Body of pancreas (tissue), 4 donors: ENCODE data around the gene SLC38A3. TPM values are rescaled to one million over a fixed set of nuclear protein-coding genes. Genes with fewer than 3 reads are reported as not detected.
A peak's percentile ranks its signal among the peaks of the same experiment; 100 is the strongest.

ENCODE experiments used
- ATAC-seq: fragments of 150-250 bp; one replicate; pipeline ENCODE4 v1.9.1; 2016
- DNase-seq, 4 donors: peaks; one replicate each; pipeline ENCODE4 v3.0.0-alpha.2; 2019
- H3K27ac ChIP-seq, 4 donors: fragments of 200-600 bp; sonication (generic); 1 replicate in 3 of 4; 2 replicates in 1 of 4; pipeline versions ENCODE4 v1.5.1 to v1.6.1; 2016 to 2019; ENCODE audit warnings: mild to moderate bottlenecking in 1 of 4, mixed read lengths in 1 of 4, moderate library complexity in 1 of 4
- H3K27me3 ChIP-seq, 2 donors: fragments of 200-600 bp; sonication (generic); one replicate each; pipeline ENCODE4 v1.6.0; 2016; ENCODE audit warnings: mild to moderate bottlenecking in 1 of 2
- H3K36me3 ChIP-seq, 2 donors: fragments of 200-600 bp; sonication (generic); replicated peaks in 1 of 2; 2 replicates each; pipeline ENCODE4 v1.5.1; 2016; ENCODE audit warnings: low read depth in 2 of 2; ENCODE audit not compliant: insufficient read depth in 1 of 2
- H3K4me1 ChIP-seq: fragments of 200-600 bp; sonication (generic); one replicate; pipeline ENCODE4 v1.6.0; 2016
- H3K4me3 ChIP-seq, 2 donors: fragments of 200-600 bp; sonication (generic); 1 replicate in 1 of 2; 2 replicates in 1 of 2; pipeline ENCODE4 v1.5.1; 2016 to 2019
- H3K9me3 ChIP-seq, 3 donors: fragments of 200-600 bp; sonication (generic); 1 replicate in 2 of 3; 2 replicates in 1 of 3; pipeline ENCODE4 v1.5.1; 2016
- POLR2A ChIP-seq, 3 donors: fragments of 450-650 bp; IDR thresholded peaks; one replicate each; pipeline ENCODE4 v1.6.1; 2016; ENCODE audit warnings: antibody characterized with exemption in 3 of 3, mild to moderate bottlenecking in 2 of 3
- WGBS, 2 donors: methylation state at CpG; one replicate each; pipeline ENCODE4 v1.1.5; 2017; 5-methylcytosine and 5-hydroxymethylcytosine counted together
- intact Hi-C: fragments of 100-400 bp; cut with DNase I; formaldehyde crosslinking; loops from one replicate; pipeline ENCODE4 v1.15.1; 2023
- total RNA-seq, 2 donors: library from RNA; depleted of rRNA; stranded (reverse); fragments of >200 nt; gene quantifications; one replicate each; pipeline ENCODE4 v1.1.0, GENCODE V29; 2016
- TF ChIP-seq, protein P1 (sequence below), 7 experiments: fragments of 450-650 bp in 4 of 7; fragments of 200-600 bp in 3 of 7; sonication (generic) in 3 of 7; IDR thresholded peaks; one replicate each; pipeline ENCODE4 v1.5.1; 2016 to 2019; ENCODE audit warnings: antibody characterized with exemption in 7 of 7

Gene SLC38A3
- total RNA-seq, 2 donors from 2014 or later, result 4.6 to 48.0 TPM

DNA sequence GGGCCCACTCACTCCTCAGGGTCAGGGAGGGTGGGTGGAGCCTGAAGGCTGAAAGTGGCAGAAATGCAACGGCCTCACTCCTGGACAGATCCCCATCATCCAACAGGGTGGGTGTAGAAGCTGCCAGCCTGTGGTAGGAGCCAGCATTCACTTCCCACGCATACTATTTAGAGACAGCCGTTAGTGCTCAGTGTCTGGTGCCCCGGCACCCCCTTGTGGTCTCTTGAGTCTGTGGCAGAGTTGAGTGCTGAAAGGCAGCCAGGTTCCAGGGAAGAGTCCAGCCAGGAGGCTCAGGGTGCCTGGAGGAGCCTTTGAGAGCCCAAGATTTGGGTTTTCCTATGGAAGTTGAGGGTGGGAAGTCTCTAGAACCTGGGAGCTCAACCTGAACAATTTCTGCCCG is 15.8 kb upstream of the SLC38A3 start:
- 0 to 4% methylated on average over 3 to 5 of the region's 5 CpGs for WGBS, 2 donors
- no peak overlapping the region for H3K4me3 ChIP-seq

DNA sequence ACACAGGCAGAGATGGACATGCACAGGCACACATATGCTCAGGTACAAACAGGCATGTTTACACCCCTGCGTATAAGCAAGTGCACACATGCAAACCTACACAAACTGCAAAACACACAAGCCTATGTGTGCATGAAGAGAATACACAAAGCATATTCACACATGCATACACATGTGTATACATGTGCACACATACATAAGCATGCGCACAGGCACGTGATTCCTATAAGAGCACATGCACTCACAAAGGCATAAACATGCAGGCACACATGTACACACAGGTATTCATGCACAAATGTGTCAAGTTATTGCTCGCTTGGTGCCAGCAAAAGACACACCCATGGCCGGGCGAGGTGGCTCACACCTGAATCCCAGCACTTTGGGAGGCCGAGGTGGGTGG is 15.1 kb upstream of the SLC38A3 start:
- H3K36me3 ChIP-seq, result no peaks in the 10 kb centered on the region
- TF ChIP-seq, protein P1, sequence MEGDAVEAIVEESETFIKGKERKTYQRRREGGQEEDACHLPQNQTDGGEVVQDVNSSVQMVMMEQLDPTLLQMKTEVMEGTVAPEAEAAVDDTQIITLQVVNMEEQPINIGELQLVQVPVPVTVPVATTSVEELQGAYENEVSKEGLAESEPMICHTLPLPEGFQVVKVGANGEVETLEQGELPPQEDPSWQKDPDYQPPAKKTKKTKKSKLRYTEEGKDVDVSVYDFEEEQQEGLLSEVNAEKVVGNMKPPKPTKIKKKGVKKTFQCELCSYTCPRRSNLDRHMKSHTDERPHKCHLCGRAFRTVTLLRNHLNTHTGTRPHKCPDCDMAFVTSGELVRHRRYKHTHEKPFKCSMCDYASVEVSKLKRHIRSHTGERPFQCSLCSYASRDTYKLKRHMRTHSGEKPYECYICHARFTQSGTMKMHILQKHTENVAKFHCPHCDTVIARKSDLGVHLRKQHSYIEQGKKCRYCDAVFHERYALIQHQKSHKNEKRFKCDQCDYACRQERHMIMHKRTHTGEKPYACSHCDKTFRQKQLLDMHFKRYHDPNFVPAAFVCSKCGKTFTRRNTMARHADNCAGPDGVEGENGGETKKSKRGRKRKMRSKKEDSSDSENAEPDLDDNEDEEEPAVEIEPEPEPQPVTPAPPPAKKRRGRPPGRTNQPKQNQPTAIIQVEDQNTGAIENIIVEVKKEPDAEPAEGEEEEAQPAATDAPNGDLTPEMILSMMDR (IDR thresholded peaks at IDR 0.05), result no peak
- no peak for TF ChIP-seq POLR2A (IDR thresholded peaks at IDR 0.05)
- no peak overlapping the region for H3K27ac ChIP-seq
- no peak for DNase-seq
- WGBS, 2 donors, result 67 to 74% methylated on average over 7 of the region's 7 CpGs
- H3K4me1 ChIP-seq, result peaks cover 24% of the 10 kb centered on the region
- H3K4me3 ChIP-seq, result no peak overlapping the region
- peaks cover 0 to 16% of the 10 kb centered on the region in 2 donors for H3K27me3 ChIP-seq
- no peaks in the 10 kb centered on the region for H3K9me3 ChIP-seq
- ATAC-seq, result no peak
- intact Hi-C loops, result loop anchor here (5.0 to 10.0 kb wide), 2 partner anchors 68 to 85 kb away; partner anchors contain the start of gene LSMEM2

More for the DNA sequence above, 15.8 kb upstream of the SLC38A3 start:
- intact Hi-C loops, result loop anchor here (5.0 kb wide), 1 partner anchor 67 kb away; no protein-coding TSS in a partner anchor
- ATAC-seq (peak; percentile 79), DNase-seq (peak; percentile 80 to 89 (median 82))
- Histone ChIP-seq H3K4me1 (peaks cover 17% of the 10 kb centered on the region), H3K36me3 (no peaks in the 10 kb centered on the region), H3K27me3 (peaks cover 0 to 15% of the 10 kb centered on the region in 2 donors), H3K27ac (no peak overlapping the region), H3K9me3 (no peaks in the 10 kb centered on the region)
- TF ChIP-seq, protein P1 (IDR thresholded peaks at IDR 0.05), result peak; percentile 54 to 92 (median 76)
- no peak for TF ChIP-seq POLR2A (IDR thresholded peaks at IDR 0.05)

DNA sequence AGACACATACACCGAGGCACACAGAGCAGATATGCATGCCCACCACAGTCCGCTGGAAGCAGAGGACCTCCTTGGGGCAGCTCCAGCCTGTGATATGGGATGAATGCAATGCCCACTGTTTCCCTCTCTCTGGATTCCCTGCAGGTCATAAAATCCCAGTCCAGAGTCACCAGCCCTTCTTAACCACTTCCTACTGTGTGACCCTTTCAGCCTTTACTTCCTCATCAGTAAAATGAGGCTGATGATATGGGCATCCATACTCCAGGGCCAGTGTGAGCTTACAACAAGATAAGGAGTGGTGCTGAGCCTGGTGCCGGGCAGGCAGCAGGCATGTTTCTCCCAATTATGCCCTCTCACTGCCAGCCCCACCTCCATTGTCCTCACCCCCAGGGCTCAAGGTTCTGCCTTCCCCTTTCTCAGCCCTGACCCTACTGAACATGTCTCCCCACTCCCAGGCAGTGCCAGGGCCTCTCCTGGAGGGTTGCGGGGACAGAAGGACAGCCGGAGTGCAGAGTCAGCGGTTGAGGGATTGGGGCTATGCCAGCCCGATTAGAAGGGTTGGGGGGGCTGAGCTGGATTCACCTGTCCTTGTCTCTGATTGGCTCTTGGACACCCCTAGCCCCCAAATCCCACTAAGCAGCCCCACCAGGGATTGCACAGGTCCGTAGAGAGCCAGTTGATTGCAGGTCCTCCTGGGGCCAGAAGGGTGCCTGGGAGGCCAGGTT is 14.0 kb upstream of the SLC38A3 start, which contains the start of gene GNAT1:
TSS of gene GNAT1 (plus strand) at position 675 of the 725 bp plus-strand sequence. CDS start 116 bp downstream, outside the sequence.
- no peak for TF ChIP-seq POLR2A (IDR thresholded peaks at IDR 0.05)
- TF ChIP-seq, protein P1 (IDR thresholded peaks at IDR 0.05), result no peak
- Histone ChIP-seq H3K27me3 (peaks cover 0 to 16% of the 10 kb centered on the region in 2 donors), H3K4me3 (no peak within 1 kb of the TSS), H3K4me1 (peaks cover 34% of the 10 kb centered on the region), H3K27ac (no peak within 1 kb of the TSS), H3K36me3 (no peaks in the 10 kb centered on the region), H3K9me3 (no peaks in the 10 kb centered on the region)
- DNase-seq (no peak), ATAC-seq (no peak)
- intact Hi-C loops, result loop anchor here (10.0 kb wide), 1 partner anchor 84 kb away; the partner anchor contains the start of gene LSMEM2
- WGBS, 2 donors, result 52 to 76% methylated on average over 5 to 8 of the region's 8 CpGs

DNA sequence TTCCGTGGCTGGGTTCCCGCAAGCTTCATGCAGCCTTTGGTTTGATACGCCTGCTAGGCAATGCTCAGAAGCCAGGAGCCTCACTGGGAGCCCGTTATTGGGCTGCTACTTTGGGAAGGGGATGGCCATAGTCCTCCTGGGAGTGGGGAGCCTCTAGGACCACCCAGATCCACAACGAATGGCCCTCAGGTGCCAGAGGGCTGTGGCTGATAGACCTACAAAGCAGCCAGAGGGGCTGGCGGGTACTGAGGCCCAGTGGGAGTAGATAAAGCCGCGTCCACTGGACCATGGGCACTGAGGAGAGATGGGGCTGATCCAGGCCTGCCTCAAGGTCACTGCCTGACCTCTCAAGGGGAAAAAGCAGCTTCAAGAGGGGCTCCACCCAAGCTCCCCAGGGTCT is 12.9 kb upstream of the SLC38A3 start:
- Histone ChIP-seq H3K27ac (no peak overlapping the region), H3K4me3 (no peak overlapping the region), H3K27me3 (peaks cover 0 to 16% of the 10 kb centered on the region in 2 donors), H3K36me3 (no peaks in the 10 kb centered on the region), H3K4me1 (peaks cover 34% of the 10 kb centered on the region), H3K9me3 (no peaks in the 10 kb centered on the region)
- ATAC-seq (no peak), DNase-seq (no peak)
- WGBS, 2 donors, result 64 to 70% methylated on average over 7 to 8 of the region's 8 CpGs
- TF ChIP-seq POLR2A (IDR thresholded peaks at IDR 0.05), result no peak
- TF ChIP-seq, protein P1 (IDR thresholded peaks at IDR 0.05), result no peak
- intact Hi-C loops, result loop anchor here (10.0 kb wide), 1 partner anchor 83 kb away; the partner anchor contains the start of gene LSMEM2
